Stimulated activated naive B cell treated with anti-CD40 and anti-IgM and Interleukin-4, amounts not matched to agents 10 μg/mL and 1 μg/mL and 100 μg/mL, for 72 hours (primary cell): ENCODE data around the gene DKK2.

Source experiments
- ATAC-seq, 2 donors: fragments of 150-1000 bp; cut with Tn5 transposase; replicated peaks; 2 replicates each; pipeline ENCODE4 v1.10.0; 2021; ENCODE audit warnings: moderate library complexity in 1 of 2
- DNase-seq: peaks from one replicate; pipeline ENCODE4 v3.0.0; 2021
- H3K27ac Mint-ChIP-seq: one replicate; pipeline ENCODE4 v1.8.0; 2022; ENCODE audit warnings: mild to moderate bottlenecking, mixed read lengths
- H3K27me3 Mint-ChIP-seq, 2 donors: one replicate each; pipeline ENCODE4 v1.8.0; 2022; ENCODE audit warnings: mixed read lengths in 2 of 2
- H3K36me3 Mint-ChIP-seq, 2 donors: one replicate each; pipeline ENCODE4 v1.8.0; 2022; ENCODE audit warnings: mixed read lengths in 2 of 2, mild to moderate bottlenecking in 1 of 2
- H3K4me1 Mint-ChIP-seq, 2 donors: one replicate each; pipeline ENCODE4 v1.8.0; 2022; ENCODE audit warnings: mixed read lengths in 2 of 2, mild to moderate bottlenecking in 1 of 2
- H3K4me3 Mint-ChIP-seq, 2 donors: one replicate each; pipeline ENCODE4 v1.8.0; 2022; ENCODE audit warnings: mild to moderate bottlenecking in 2 of 2, mixed read lengths in 2 of 2, moderate library complexity in 1 of 2
- H3K9me3 Mint-ChIP-seq, 2 donors: one replicate each; pipeline ENCODE4 v1.8.0; 2022; ENCODE audit warnings: mixed read lengths in 2 of 2, mild to moderate bottlenecking in 1 of 2

Gene DKK2

GRCh38 chr4:106986486-106986885, 49.6 kb downstream of the DKK2 start:
- Mint-ChIP-seq H3K9me3 (peaks cover 0 to 3% of the 10 kb centered on the region in 2 donors), H3K36me3 (no peaks in the 10 kb centered on the region), H3K27ac (no peak overlapping the region), H3K4me3 (no peak overlapping the region), H3K4me1 (no peaks in the 10 kb centered on the region), H3K27me3 (no peaks in the 10 kb centered on the region)
- ATAC-seq (no peak), DNase-seq (no peak)

- Mint-ChIP-seq H3K4me3 (no peak overlapping the region), H3K9me3 (peaks cover 0 to 3% of the 10 kb centered on the region in 2 donors), H3K27ac (no peak overlapping the region), H3K4me1 (no peaks in the 10 kb centered on the region), H3K36me3 (no peaks in the 10 kb centered on the region), H3K27me3 (no peaks in the 10 kb centered on the region)
- DNase-seq (no peak), ATAC-seq (no peak)
Observed at GRCh38 chr4:106985830-106986229, 50.3 kb downstream of the DKK2 start.

GRCh38 chr4:106982711-106983211, 53.4 kb downstream of the DKK2 start:
- DNase-seq (no peak), ATAC-seq (no peak)
- Mint-ChIP-seq H3K9me3 (peaks cover 0 to 3% of the 10 kb centered on the region in 2 donors), H3K4me1 (no peaks in the 10 kb centered on the region), H3K27me3 (no peaks in the 10 kb centered on the region), H3K4me3 (no peak overlapping the region), H3K27ac (no peak overlapping the region), H3K36me3 (no peaks in the 10 kb centered on the region)

- Mint-ChIP-seq H3K27me3 (no peaks in the 10 kb centered on the region), H3K9me3 (peaks cover 0 to 3% of the 10 kb centered on the region in 2 donors), H3K4me3 (no peak overlapping the region), H3K36me3 (no peaks in the 10 kb centered on the region), H3K4me1 (no peaks in the 10 kb centered on the region), H3K27ac (no peak overlapping the region)
- no peak for ATAC-seq
- no peak for DNase-seq
Observed at GRCh38 chr4:106981431-106981830, 54.7 kb downstream of the DKK2 start.

- Mint-ChIP-seq H3K36me3 (no peaks in the 10 kb centered on the region), H3K4me3 (no peak overlapping the region)
- no peak for ATAC-seq
Observed at GRCh38 chr4:106979476-106979875, 56.6 kb downstream of the DKK2 start.

GRCh38 chr4:106978046-106978774, 57.9 kb downstream of the DKK2 start:
- Mint-ChIP-seq H3K9me3 (peaks cover 7 to 10% of the 10 kb centered on the region in 2 donors), H3K27ac (no peak overlapping the region), H3K4me1 (no peaks in the 10 kb centered on the region), H3K36me3 (no peaks in the 10 kb centered on the region), H3K4me3 (no peak overlapping the region), H3K27me3 (no peaks in the 10 kb centered on the region)
- no peak for ATAC-seq
- DNase-seq = no peak

More at GRCh38 chr4:106979476-106979875, 56.6 kb downstream of the DKK2 start:
- H3K9me3 Mint-ChIP-seq = peaks cover 0 to 4% of the 10 kb centered on the region in 2 donors
- H3K4me1 Mint-ChIP-seq = no peaks in the 10 kb centered on the region
- no peaks in the 10 kb centered on the region for H3K27me3 Mint-ChIP-seq
- no peak overlapping the region for H3K27ac Mint-ChIP-seq
- no peak for DNase-seq

- H3K27ac Mint-ChIP-seq = no peak overlapping the region
Observed at GRCh38 chr4:106971636-106972035, 64.5 kb downstream of the DKK2 start.

GRCh38 chr4:106967892-106968291, 68.2 kb downstream of the DKK2 start:
- no peaks in the 10 kb centered on the region for H3K4me1 Mint-ChIP-seq
- H3K27me3 Mint-ChIP-seq = no peaks in the 10 kb centered on the region
- H3K27ac Mint-ChIP-seq = no peak overlapping the region
- DNase-seq = no peak
- H3K9me3 Mint-ChIP-seq = peaks cover 2 to 9% of the 10 kb centered on the region in 2 donors
- no peak overlapping the region for H3K4me3 Mint-ChIP-seq
- no peak for ATAC-seq
- no peaks in the 10 kb centered on the region for H3K36me3 Mint-ChIP-seq

More at GRCh38 chr4:106971636-106972035, 64.5 kb downstream of the DKK2 start:
- H3K4me1 Mint-ChIP-seq = no peaks in the 10 kb centered on the region
- H3K27me3 Mint-ChIP-seq = no peaks in the 10 kb centered on the region
- H3K4me3 Mint-ChIP-seq = no peak overlapping the region
- H3K9me3 Mint-ChIP-seq = peaks cover 6 to 19% of the 10 kb centered on the region in 2 donors
- H3K36me3 Mint-ChIP-seq = no peaks in the 10 kb centered on the region
- DNase-seq (no peak), ATAC-seq (no peak)

GRCh38 chr4:106953036-106953705, 82.9 kb downstream of the DKK2 start:
- Mint-ChIP-seq H3K4me3 (no peak overlapping the region), H3K27ac (no peak overlapping the region), H3K4me1 (no peaks in the 10 kb centered on the region), H3K9me3 (peaks cover 3% of the 10 kb centered on the region in 2 donors), H3K36me3 (no peaks in the 10 kb centered on the region), H3K27me3 (no peaks in the 10 kb centered on the region)
- DNase-seq = no peak
- no peak for ATAC-seq

- H3K27ac Mint-ChIP-seq = no peak overlapping the region
- DNase-seq (no peak), ATAC-seq (no peak)
- H3K9me3 Mint-ChIP-seq = peaks cover 3% of the 10 kb centered on the region in 2 donors
- no peaks in the 10 kb centered on the region for H3K27me3 Mint-ChIP-seq
- H3K4me1 Mint-ChIP-seq = no peaks in the 10 kb centered on the region
- no peaks in the 10 kb centered on the region for H3K36me3 Mint-ChIP-seq
- H3K4me3 Mint-ChIP-seq = no peak overlapping the region
Observed at GRCh38 chr4:106951891-106952290, 84.2 kb downstream of the DKK2 start.

- H3K27ac Mint-ChIP-seq = no peak overlapping the region
- H3K27me3 Mint-ChIP-seq = no peaks in the 10 kb centered on the region
- DNase-seq (no peak), ATAC-seq (no peak)
- H3K4me1 Mint-ChIP-seq = no peaks in the 10 kb centered on the region
- H3K36me3 Mint-ChIP-seq = no peaks in the 10 kb centered on the region
- H3K9me3 Mint-ChIP-seq = no peaks in the 10 kb centered on the region
- H3K4me3 Mint-ChIP-seq = no peak overlapping the region
Observed at GRCh38 chr4:106941841-106942240, 94.3 kb downstream of the DKK2 start.

GRCh38 chr4:106930522-106930921, 105.6 kb downstream of the DKK2 start:
- no peaks in the 10 kb centered on the region for H3K36me3 Mint-ChIP-seq
- no peak overlapping the region for H3K4me3 Mint-ChIP-seq
- no peak for ATAC-seq

GRCh38 chr4:106929248-106929647, 106.9 kb downstream of the DKK2 start:
- peaks cover 0 to 2% of the 10 kb centered on the region in 2 donors for H3K9me3 Mint-ChIP-seq
- H3K27me3 Mint-ChIP-seq = no peaks in the 10 kb centered on the region
- no peaks in the 10 kb centered on the region for H3K4me1 Mint-ChIP-seq
- no peak overlapping the region for H3K4me3 Mint-ChIP-seq
- H3K27ac Mint-ChIP-seq = no peak overlapping the region
- no peaks in the 10 kb centered on the region for H3K36me3 Mint-ChIP-seq
- no peak for DNase-seq
- ATAC-seq = no peak

More at GRCh38 chr4:106930522-106930921, 105.6 kb downstream of the DKK2 start:
- Mint-ChIP-seq H3K9me3 (peaks cover 0 to 3% of the 10 kb centered on the region in 2 donors), H3K27me3 (no peaks in the 10 kb centered on the region), H3K4me1 (no peaks in the 10 kb centered on the region), H3K27ac (no peak overlapping the region)
- no peak for DNase-seq

- H3K9me3 Mint-ChIP-seq = peaks cover 0 to under 1% of the 10 kb centered on the region in 2 donors
- ATAC-seq (no peak), DNase-seq (no peak)
- no peak overlapping the region for H3K27ac Mint-ChIP-seq
- H3K4me1 Mint-ChIP-seq = no peaks in the 10 kb centered on the region
- H3K36me3 Mint-ChIP-seq = no peaks in the 10 kb centered on the region
- no peak overlapping the region for H3K4me3 Mint-ChIP-seq
- no peaks in the 10 kb centered on the region for H3K27me3 Mint-ChIP-seq
Observed at GRCh38 chr4:106914223-106914622, 121.9 kb downstream of the DKK2 start.
